Measurements from ENCODE around the gene FBXW11.
A peak's percentile ranks its signal among the peaks of the same experiment; 100 is the strongest.

The FBXW11 gene

GRCh38 chr5:171852255-171852681 is 154.2 kb downstream of the FBXW11 start:
- H3K9me2 ChIP-seq (replicated peaks; ENCODE audit: low read depth, low read length): no peaks in the 10 kb centered on the region
- no peak overlapping the region for H3K4me2 ChIP-seq (ENCODE audit: low read depth, low read length, poor library complexity, severe bottlenecking)
- peaks cover 39% of the 10 kb centered on the region for H3K4me1 ChIP-seq (ENCODE audit: insufficient read depth, low read length, poor library complexity, severe bottlenecking)
- no peak overlapping the region for H2AFZ ChIP-seq (ENCODE audit: low read length)
- no peaks in the 10 kb centered on the region for H3K79me2 ChIP-seq (ENCODE audit: insufficient read depth, low read length)
- no peak overlapping the region for H3K9ac ChIP-seq (ENCODE audit: low read depth, low read length, poor library complexity, severe bottlenecking)
- no peaks in the 10 kb centered on the region for H3F3A ChIP-seq (ENCODE audit: low read depth)
- TF ChIP-seq EZH2phosphoT487 (IDR thresholded peaks at IDR 0.05; ENCODE audit: borderline replicate concordance) (no peak), CTCF (conservative IDR thresholded peaks at IDR 0.05; ENCODE audit: low read length) (no peak)
- H3K36me3 ChIP-seq (ENCODE audit: insufficient read depth, low read length): no peaks in the 10 kb centered on the region
- H3K4me3 ChIP-seq (ENCODE audit: low read length, poor library complexity, severe bottlenecking): no peak overlapping the region
- H3K9me3 ChIP-seq (ENCODE audit: insufficient read depth, low read depth, low read length): no peaks in the 10 kb centered on the region
- H3K27me3 ChIP-seq (ENCODE audit: insufficient read depth, low read length, poor library complexity, severe bottlenecking): no peaks in the 10 kb centered on the region
- H4K20me1 ChIP-seq (ENCODE audit: insufficient read depth, low read length, poor library complexity, severe bottlenecking): no peaks in the 10 kb centered on the region

GRCh38 chr5:171851251-171851650 is 155.2 kb downstream of the FBXW11 start:
- Histone ChIP-seq H3K4me3 (ENCODE audit: low read length, poor library complexity, severe bottlenecking) (no peak overlapping the region), H4K20me1 (ENCODE audit: insufficient read depth, low read length, poor library complexity, severe bottlenecking) (no peaks in the 10 kb centered on the region), H3F3A (ENCODE audit: low read depth) (no peaks in the 10 kb centered on the region), H3K4me2 (ENCODE audit: low read depth, low read length, poor library complexity, severe bottlenecking) (no peak overlapping the region), H3K36me3 (ENCODE audit: insufficient read depth, low read length) (no peaks in the 10 kb centered on the region), H3K9me3 (ENCODE audit: insufficient read depth, low read depth, low read length) (no peaks in the 10 kb centered on the region), H3K9ac (ENCODE audit: low read depth, low read length, poor library complexity, severe bottlenecking) (no peak overlapping the region), H3K9me2 (replicated peaks; ENCODE audit: low read depth, low read length) (no peaks in the 10 kb centered on the region), H3K27me3 (ENCODE audit: insufficient read depth, low read length, poor library complexity, severe bottlenecking) (no peaks in the 10 kb centered on the region), H3K4me1 (ENCODE audit: insufficient read depth, low read length, poor library complexity, severe bottlenecking) (peaks cover 31% of the 10 kb centered on the region), H3K79me2 (ENCODE audit: insufficient read depth, low read length) (no peaks in the 10 kb centered on the region), H2AFZ (ENCODE audit: low read length) (no peak overlapping the region)
- TF ChIP-seq CTCF (conservative IDR thresholded peaks at IDR 0.05; ENCODE audit: low read length): no peak
- no peak for TF ChIP-seq EZH2phosphoT487 (IDR thresholded peaks at IDR 0.05; ENCODE audit: borderline replicate concordance)

- no peaks in the 10 kb centered on the region for H3K9me3 ChIP-seq (ENCODE audit: insufficient read depth, low read depth, low read length)
- peaks cover 22% of the 10 kb centered on the region for H3K4me1 ChIP-seq (ENCODE audit: insufficient read depth, low read length, poor library complexity, severe bottlenecking)
- no peak overlapping the region for H2AFZ ChIP-seq (ENCODE audit: low read length)
- no peaks in the 10 kb centered on the region for H4K20me1 ChIP-seq (ENCODE audit: insufficient read depth, low read length, poor library complexity, severe bottlenecking)
- H3K36me3 ChIP-seq (ENCODE audit: insufficient read depth, low read length): no peaks in the 10 kb centered on the region
- H3K9me2 ChIP-seq (replicated peaks; ENCODE audit: low read depth, low read length): no peaks in the 10 kb centered on the region
- no peaks in the 10 kb centered on the region for H3F3A ChIP-seq (ENCODE audit: low read depth)
- no peak overlapping the region for H3K4me2 ChIP-seq (ENCODE audit: low read depth, low read length, poor library complexity, severe bottlenecking)
- no peaks in the 10 kb centered on the region for H3K79me2 ChIP-seq (ENCODE audit: insufficient read depth, low read length)
- no peak overlapping the region for H3K4me3 ChIP-seq (ENCODE audit: low read length, poor library complexity, severe bottlenecking)
- TF ChIP-seq EZH2phosphoT487 (IDR thresholded peaks at IDR 0.05; ENCODE audit: borderline replicate concordance) (no peak), CTCF (conservative IDR thresholded peaks at IDR 0.05; ENCODE audit: low read length) (peak; percentile 61)
- no peak overlapping the region for H3K9ac ChIP-seq (ENCODE audit: low read depth, low read length, poor library complexity, severe bottlenecking)
- no peaks in the 10 kb centered on the region for H3K27me3 ChIP-seq (ENCODE audit: insufficient read depth, low read length, poor library complexity, severe bottlenecking)
Observed at GRCh38 chr5:171850324-171850947, 156.0 kb downstream of the FBXW11 start.

Data from Loucy (cell line).